Fibroblast of pulmonary artery (primary cell): Measurements from ENCODE around the gene PHACTR3.

ENCODE experiments used
- DNase-seq: peaks from one replicate; pipeline ENCODE4 v3.0.0-alpha.2; 2010; ENCODE audit warnings: low read depth
- H3K4me3 ChIP-seq: replicated peaks from 2 replicates; pipeline ENCODE4 v1.5.1; 2011; ENCODE audit warnings: low read depth, mild to moderate bottlenecking, control low read depth, low read length, moderate library complexity
- TF ChIP-seq, protein P1 (sequence below): IDR thresholded peaks from 2 replicates; pipeline ENCODE4 v1.5.1; 2011; ENCODE audit warnings: mild to moderate bottlenecking, control low read depth, low read length, inconsistent platforms; ENCODE audit errors: missing control alignments

The PHACTR3 gene

DNA sequence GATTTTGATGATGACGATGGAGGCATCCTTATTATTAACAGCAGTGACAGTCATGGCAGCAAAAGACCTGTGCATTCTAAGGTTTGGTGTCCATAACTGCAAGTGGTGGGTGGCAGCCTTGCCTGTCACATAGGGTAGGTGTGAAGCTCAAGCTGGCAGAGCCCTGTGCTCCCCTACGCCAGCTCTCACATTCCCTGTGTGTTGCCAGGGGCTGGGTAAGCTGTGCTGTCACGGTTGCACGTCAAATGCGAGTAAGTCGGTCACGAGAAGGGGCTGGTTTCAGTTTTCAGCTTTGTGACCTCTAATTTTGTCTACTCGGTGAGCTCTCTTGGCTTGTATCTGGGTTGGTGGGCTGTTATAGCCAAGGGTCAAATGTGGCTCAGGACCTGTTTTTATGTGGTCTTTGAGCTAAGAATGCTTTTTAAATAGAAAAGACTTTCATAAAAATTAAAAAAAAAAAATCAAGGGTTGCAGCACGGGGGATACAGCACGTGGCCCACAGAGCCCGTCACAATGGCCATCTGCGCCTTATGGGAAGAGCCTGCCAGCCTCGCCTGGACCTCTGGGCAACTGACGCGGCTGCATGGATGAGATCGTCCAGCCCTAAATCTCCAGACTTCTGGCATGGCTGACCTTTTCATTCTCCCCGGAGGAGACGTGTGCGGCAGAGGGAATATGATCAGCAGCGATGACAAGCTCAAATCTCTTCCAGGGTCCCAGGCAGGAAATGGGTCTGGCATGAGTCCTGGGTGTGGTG, 148.5 kb downstream of the PHACTR3 start:
- H3K4me3 ChIP-seq: no peak overlapping the region
- no peak for DNase-seq

DNA sequence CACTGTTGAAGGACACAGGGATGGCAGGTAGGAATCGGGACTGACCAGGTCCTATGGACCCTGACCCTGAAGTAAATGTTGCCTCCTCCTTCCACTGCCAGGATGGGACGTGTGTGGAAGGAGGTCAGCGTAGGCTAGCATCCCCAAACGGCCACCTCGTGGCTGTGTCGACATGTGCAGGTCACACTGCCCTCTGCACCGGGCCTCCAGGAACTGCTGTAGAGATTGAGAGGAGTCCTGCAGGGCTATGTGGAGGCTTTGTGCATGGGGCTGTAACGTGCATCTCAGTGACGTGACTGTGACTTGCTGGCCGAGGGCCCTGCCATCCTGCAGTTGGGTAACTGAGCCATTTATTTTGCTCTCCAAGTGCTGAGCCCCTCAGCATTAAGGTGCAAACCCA, 149.5 kb downstream of the PHACTR3 start:
- TF ChIP-seq, protein P1, sequence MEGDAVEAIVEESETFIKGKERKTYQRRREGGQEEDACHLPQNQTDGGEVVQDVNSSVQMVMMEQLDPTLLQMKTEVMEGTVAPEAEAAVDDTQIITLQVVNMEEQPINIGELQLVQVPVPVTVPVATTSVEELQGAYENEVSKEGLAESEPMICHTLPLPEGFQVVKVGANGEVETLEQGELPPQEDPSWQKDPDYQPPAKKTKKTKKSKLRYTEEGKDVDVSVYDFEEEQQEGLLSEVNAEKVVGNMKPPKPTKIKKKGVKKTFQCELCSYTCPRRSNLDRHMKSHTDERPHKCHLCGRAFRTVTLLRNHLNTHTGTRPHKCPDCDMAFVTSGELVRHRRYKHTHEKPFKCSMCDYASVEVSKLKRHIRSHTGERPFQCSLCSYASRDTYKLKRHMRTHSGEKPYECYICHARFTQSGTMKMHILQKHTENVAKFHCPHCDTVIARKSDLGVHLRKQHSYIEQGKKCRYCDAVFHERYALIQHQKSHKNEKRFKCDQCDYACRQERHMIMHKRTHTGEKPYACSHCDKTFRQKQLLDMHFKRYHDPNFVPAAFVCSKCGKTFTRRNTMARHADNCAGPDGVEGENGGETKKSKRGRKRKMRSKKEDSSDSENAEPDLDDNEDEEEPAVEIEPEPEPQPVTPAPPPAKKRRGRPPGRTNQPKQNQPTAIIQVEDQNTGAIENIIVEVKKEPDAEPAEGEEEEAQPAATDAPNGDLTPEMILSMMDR: no peak
- no peak for DNase-seq
- H3K4me3 ChIP-seq: no peak overlapping the region

More for the DNA sequence above, 148.5 kb downstream of the PHACTR3 start:
- TF ChIP-seq, protein P1: no peak

DNA sequence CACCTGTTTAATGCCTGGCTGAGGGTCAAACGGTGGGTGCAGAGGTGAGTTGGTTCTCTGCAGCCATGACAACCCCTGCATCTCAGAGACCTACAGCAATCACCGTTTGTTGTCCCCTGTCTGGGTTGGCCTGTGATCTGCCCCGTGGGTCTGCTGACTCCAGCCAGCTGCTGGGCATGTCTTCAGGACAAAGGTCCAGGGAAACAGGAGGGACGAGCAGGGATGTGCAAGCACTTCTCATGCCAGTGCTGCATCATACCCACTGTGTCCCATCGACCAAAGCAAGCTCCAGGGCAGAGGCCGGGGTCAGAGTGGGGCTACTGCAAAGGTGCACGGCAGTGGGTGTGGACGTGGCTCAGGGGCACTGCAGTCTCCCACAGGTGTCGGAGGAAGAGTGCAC, 150.2 kb downstream of the PHACTR3 start:
- TF ChIP-seq, protein P1: no peak
- DNase-seq: no peak
- H3K4me3 ChIP-seq: no peak overlapping the region

DNA sequence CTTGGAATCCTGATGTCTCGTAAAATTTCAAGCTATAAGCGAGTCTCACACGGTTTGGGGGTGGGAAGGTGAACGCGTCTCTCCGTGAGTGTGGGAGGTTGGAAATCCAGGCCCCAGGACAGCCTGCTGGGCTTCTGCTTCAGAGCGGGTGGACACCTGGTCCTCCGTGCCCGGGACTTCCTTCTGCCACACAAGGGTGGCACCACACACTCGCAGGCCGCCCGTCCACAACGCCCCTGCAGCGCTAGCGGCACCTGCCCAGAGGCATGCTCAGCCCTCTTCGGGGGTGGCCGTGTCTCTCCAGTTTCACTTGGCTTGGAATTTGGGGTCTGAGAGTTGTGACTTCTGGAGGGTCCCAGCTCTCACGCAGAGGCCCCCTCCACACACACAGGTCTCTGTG, 151.9 kb downstream of the PHACTR3 start:
- no peak for DNase-seq
- H3K4me3 ChIP-seq: no peak overlapping the region
- TF ChIP-seq, protein P1: no peak

DNA sequence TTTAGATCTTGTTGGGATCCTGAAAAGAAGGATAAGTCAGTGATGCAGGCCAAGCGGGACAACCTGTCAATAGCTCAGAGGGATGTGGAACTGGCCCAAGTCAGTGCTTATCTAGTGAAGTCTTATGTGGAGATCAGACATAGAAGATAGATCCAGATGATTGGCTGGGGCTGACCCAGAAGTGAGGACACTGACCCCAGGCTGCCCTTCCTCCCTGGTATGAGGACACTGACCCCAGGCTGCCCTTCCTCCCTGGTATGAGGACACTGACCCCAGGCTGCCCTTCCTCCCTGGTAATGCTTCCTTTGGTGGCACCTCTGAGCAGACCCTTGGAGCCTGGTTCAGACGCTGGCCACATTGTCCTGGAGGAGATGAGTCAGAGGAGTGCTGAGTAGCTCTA, 159.7 kb downstream of the PHACTR3 start:
- no peak for DNase-seq
- no peak overlapping the region for H3K4me3 ChIP-seq
- TF ChIP-seq, protein P1: no peak

DNA sequence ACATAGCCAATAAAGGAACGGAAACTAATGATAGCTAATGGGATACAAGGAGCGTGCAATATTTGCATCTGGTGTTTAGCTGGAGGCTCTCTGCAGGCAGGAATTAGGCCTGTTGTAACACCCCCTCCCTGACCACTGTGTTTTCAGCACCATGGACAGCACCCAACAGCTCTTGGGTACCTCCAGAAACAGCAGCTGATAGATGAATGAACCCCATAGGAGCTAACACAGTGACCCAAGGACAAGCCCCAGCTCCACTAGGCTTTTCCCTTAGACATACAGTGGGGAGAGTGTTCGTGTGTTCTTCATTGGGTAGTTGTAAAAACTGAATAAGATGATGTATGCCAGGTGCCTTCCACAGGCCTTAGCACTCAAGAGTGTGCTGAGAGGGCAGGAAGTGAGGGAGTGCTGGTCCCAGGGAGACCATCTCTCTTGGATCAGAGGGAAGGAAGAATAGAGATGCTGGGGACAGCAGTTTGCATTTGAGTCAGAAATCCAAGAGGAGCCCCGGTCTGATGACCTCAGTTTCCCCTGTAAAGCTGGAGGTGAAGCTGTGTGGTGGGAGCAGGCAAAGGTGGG, 161.3 kb downstream of the PHACTR3 start:
- no peak overlapping the region for H3K4me3 ChIP-seq
- TF ChIP-seq, protein P1: no peak
- DNase-seq: no peak

DNA sequence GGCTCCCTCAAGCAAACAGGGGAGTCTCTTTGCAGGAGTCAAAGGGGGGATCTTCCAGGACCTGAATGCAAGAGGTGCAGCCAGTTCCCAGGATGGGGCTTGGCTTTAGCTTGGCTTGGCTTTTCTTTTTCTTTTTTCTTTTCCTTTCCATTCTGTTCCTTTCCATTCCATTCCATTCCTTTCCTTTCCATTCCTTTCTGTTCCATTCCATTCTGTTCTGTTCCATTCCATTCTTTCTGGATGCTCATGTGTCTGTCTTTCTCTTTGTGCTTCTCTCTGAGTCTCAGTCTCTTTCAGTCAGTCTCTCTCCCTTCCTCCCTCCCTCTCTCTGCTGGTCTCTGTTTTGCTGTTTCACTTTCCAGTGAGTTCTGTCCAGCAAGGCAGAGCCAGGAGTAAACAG, 163.3 kb downstream of the PHACTR3 start:
- TF ChIP-seq, protein P1: no peak
- no peak overlapping the region for H3K4me3 ChIP-seq
- no peak for DNase-seq
